ENCODE results near the gene TMEM184A.
A peak's percentile ranks its signal among the peaks of the same experiment; 100 is the strongest.

Gene TMEM184A

DNA sequence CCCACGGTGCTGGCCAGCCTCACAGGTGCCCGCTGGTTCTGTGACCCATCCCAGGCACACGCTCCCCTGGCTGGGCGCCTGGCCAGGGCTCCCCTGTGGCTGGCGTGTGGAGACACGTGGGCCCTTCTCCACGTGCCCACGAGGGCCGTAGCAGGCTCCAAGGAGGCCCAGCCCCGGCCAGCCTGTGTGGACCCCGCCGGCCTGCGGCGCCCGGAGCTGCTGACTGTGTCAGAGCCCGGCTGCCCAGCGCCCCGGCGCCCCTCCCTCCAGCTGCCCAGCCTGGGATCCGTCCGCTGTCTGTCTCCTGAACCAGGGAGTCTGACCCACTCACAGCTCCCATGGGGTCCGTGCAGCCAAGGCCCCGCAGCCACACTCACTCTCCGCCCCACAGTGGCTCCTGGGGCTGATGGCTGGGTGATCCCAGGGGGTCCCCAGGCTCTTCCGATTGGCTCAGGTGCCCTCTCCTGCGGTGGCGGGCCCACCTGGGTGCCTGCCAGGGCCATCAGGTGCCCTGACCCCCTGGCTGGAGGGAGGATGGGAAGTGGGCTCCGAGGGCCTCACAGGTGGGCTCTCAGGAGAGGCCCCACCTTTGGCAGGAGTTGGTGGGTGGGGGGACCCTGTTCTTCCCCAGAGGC is 9.6 kb downstream of the TMEM184A start:
- TF ChIP-seq POLR2A (IDR thresholded peaks at IDR 0.05; ENCODE audit: low read length) (no peak), GATA1 (IDR thresholded peaks at IDR 0.05; ENCODE audit: low read depth, low read length) (no peak)

DNA sequence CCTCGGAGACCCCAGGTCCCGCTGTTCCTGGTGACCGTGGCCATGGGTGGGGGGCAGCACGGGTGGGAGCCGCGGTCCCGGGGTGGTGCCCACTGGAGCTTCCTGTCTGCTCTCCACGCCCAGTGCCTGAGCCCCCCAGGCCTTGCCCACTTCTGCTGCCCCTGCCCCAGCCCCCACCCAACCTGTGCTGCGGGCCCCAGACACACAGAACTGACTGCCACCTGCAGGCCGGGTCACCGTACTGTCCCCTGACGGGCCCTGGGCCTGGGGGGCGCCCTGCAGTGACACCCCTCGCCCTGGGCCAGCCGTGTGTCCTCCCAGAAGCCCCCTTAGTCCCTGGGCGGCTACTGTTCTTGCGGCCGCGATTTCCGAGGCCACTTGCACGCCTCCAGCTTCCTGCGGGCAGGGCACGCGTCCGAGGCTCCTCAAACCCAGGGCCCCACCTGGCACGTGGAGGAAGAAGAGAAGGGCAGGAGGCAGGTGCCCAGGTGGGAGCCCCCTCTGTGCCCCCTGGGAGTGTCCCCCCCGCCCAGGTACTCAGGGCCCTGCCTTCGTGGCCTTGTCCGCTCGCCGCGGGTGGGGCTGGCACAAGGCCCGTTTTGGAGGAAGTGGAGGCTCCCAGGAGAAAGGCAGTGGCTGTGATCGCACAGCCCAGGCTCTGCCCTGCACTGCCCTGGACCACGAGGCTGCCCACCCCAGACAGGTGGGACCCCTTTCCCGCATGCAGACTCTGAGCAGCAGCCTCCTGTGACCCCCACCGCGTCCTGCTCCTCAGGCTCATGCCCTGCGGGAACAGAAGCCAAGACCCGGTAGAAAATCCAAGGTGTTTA is 10.4 kb downstream of the TMEM184A start:
- no peak for TF ChIP-seq POLR2A (IDR thresholded peaks at IDR 0.05; ENCODE audit: low read length)
- no peak for TF ChIP-seq GATA1 (IDR thresholded peaks at IDR 0.05; ENCODE audit: low read depth, low read length)
- DNase-seq, result no peak

More for the DNA sequence above, 9.6 kb downstream of the TMEM184A start:
- DNase-seq, result no peak

DNA sequence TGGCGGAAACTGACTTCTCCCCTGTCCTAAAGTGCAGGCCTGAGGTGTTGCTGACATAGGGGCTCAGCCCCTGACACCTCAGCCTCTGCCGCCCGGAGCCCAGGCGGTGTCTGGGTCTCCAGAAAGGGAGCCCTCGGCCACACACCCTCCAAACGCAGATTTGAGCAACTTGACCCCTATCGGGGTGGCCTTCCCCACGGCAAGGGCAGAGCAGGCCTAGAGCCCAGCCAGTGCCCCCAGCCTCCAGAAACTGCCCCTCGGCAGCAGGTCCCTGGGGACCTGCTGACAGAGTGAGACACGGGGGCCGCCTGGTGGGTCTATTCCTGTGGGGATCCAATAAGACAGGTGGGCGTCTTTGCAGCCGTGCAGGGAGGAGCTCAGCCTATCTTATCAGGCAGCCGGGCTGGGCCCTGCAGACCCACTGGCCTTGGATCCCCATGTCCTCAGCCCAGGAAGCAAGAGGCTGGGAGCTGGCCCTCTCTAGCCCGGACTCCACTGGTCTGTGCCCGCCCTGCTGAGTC is 11.0 kb downstream of the TMEM184A start:
- peak in 1 of 2 experiments; percentile 45 for DNase-seq
- TF ChIP-seq POLR2A (IDR thresholded peaks at IDR 0.05; ENCODE audit: low read length), result no peak
- no peak for TF ChIP-seq GATA1 (IDR thresholded peaks at IDR 0.05; ENCODE audit: low read depth, low read length)

DNA sequence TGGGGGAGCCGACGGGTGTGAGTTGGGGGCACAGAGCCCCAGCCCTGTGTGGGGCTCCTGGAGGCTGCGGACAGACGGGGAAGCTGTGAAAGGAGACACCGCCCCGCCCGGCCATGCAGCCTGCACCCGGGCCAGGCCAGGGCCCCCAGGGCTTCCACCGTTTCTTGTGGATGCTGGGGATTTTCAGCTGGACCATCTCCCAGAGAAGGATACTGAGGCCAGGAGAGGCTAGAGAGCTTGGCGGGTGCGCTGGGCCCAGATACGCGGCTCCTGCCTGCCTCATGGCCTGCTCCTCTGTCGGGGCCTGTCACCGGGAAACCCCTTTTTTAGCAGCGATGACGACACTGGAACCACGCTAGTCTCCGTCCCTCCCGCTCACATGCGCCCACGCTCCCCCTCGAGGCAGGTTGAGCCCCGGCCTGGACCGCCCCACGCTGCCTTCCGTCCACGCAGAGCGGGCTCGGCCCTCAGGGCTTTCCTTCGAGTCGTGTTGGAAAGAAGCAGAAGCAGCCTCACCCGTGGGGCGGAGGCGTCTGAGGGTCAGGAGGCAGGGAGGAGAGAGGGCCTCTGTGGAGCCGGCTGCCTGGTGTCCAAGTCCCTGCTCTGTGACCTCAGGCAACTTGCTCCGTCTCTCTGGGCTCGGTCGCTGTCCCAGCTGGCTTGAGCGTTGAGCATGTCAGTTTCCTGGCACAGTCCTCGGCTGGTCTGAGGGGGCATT is 11.7 kb downstream of the TMEM184A start:
- no peak for DNase-seq

DNA sequence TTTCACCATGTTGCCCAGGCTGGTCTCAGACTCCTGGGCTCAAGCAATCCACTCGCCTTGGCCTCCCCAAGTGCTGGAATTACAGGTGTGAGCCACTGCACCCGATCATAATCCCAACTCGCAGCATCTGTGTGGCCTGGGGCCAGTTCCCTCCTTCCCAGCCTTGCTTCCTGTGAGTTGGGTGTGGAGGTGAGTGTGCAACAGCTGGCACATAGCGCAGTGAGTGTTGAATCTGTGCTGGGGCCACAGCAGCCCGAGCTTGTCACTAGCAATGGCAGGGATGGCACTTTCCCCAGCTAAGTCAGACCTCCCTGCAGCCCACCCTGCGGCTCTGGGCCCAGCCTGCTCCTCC is 12.2 kb downstream of the TMEM184A start:
- TF ChIP-seq GATA1 (IDR thresholded peaks at IDR 0.05; ENCODE audit: low read depth, low read length) (no peak), POLR2A (IDR thresholded peaks at IDR 0.05; ENCODE audit: low read length) (no peak)
- no peak for DNase-seq

More for the DNA sequence above, 11.7 kb downstream of the TMEM184A start:
- no peak for TF ChIP-seq GATA1 (IDR thresholded peaks at IDR 0.05; ENCODE audit: low read depth, low read length)
- no peak for TF ChIP-seq POLR2A (IDR thresholded peaks at IDR 0.05; ENCODE audit: low read length)

DNA sequence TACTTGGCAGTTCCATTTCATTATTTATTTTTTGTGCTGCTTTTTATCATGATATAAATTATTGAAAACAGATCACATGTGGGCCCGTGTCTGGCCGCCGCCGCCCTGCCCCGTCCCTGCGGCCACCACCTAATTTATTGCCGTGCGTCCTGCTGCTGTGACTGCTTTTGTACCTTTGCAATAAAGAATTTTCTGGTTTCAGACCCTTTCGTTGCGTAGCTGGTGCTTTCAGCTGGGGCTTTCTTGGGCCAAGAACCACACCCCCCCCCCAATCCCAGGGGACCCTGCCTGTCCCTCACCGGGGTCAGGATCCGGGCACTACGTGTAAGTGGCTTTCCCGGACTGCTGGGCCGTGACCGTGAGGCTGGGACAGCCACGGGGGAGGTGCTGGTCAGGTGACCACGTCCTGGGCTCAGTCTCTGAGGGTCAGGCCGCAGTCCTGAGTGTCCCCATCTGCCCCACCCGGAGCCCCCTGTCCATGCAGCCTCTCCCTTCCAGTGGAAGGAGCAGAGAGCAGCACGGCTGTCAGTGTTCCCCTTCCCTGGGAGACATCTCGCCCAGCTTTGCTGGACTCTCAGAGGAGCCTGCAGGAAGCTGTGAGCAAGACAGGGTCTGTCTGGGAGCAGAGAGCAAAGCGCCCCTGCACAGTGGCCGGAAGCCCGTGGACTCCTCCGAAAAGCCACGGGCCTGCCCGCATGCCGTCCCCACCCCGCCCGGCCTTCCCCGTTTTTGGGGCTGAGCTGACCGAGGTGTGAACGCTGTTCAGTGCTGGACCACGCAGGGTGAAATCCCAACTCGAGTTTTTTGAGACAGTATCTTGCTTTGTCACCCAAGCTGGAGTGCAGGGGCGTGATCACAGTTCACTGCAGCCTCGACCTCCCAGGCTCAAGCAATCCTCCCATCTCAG is 12.9 kb downstream of the TMEM184A start:
- no peak for DNase-seq
- TF ChIP-seq GATA1 (IDR thresholded peaks at IDR 0.05; ENCODE audit: low read depth, low read length), result no peak
- TF ChIP-seq POLR2A (IDR thresholded peaks at IDR 0.05; ENCODE audit: low read length), result no peak

DNA sequence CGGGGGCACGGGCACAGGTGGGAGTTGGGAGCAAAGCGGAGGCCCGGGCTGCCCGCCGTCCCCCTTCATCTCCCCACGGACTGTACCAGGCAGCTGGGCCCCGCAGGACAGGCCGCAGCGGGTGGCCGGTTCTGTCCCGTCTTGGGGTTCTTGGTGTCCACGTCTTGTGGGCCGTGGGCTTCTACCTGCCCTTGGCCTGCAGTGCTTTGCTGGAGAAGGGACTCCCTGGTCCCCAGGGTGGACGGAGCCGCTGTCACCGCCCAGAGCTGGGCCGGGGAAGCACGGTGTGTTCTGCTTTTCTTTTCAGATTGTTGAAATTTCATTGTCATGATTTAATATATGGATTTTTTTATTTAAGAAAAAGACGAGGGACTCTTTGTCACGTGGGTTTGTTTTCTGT is 13.7 kb downstream of the TMEM184A start:
- TF ChIP-seq GATA1 (IDR thresholded peaks at IDR 0.05; ENCODE audit: low read depth, low read length) (no peak), POLR2A (IDR thresholded peaks at IDR 0.05; ENCODE audit: low read length) (no peak)
- DNase-seq, result no peak

DNA sequence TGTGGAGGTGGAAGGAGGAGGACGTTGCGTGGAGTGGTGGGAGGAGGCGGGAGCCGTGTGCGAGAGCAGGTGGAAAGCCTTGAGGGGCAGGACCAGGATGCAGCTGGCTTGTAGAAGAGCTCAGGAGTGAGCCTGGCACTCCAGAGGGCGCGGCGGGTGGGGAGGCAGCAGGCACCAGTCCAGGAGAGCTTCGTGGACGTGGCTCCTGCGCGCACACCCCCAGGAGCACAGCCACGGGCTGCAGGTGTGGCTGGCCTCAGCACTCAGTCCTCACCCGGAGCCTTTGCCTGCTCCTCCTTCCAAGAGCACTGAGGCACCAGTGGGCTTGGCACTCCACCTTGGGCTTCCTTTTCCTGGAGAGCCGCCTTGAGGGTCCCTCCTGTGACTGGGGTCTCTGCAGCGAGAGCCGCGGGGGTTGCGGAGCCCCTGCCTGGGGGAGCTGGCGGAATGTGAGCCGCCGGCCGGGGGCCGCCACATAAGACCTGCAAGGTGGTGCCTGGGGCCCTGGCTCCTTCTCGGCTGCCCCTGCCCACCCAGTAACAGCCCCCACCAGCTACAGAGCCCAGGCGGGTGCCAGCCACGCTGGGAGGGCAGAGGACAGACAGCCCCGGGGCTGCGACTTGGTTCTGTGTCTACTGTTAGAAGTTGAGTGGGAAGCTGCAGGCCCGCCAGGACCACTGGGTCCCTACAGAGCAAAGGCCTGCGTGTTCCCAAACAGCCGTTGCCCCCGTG is 14.4 kb downstream of the TMEM184A start:
- TF ChIP-seq GATA1 (IDR thresholded peaks at IDR 0.05; ENCODE audit: low read depth, low read length), result no peak
- no peak for TF ChIP-seq POLR2A (IDR thresholded peaks at IDR 0.05; ENCODE audit: low read length)
- no peak for DNase-seq

DNA sequence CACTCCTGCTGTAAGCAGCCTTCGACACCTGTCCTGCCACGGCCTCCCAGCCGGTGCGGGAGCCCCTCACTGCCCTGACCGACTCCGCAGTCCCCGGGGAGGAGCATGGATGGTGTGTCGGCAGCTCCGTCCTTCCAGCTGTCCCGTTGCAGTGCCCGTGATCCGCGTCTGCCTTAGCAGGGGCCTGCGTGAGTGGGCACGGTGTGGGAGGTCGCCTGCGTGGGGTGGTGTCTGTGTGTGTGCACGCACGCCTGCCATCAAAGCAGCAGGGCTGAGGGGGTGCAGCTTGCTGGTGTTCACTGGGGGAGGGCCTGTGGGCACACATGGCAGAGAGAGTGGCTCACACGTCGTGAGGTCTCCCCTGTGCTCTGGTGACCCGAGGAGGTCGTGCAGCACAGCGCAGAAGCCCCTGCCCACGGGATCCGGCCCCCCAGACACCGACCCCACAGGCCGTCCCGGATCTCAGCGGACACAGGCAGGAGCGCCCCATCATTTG is 15.2 kb downstream of the TMEM184A start:
- no peak for DNase-seq
- TF ChIP-seq POLR2A (IDR thresholded peaks at IDR 0.05; ENCODE audit: low read length) (no peak), GATA1 (IDR thresholded peaks at IDR 0.05; ENCODE audit: low read depth, low read length) (no peak)

DNA sequence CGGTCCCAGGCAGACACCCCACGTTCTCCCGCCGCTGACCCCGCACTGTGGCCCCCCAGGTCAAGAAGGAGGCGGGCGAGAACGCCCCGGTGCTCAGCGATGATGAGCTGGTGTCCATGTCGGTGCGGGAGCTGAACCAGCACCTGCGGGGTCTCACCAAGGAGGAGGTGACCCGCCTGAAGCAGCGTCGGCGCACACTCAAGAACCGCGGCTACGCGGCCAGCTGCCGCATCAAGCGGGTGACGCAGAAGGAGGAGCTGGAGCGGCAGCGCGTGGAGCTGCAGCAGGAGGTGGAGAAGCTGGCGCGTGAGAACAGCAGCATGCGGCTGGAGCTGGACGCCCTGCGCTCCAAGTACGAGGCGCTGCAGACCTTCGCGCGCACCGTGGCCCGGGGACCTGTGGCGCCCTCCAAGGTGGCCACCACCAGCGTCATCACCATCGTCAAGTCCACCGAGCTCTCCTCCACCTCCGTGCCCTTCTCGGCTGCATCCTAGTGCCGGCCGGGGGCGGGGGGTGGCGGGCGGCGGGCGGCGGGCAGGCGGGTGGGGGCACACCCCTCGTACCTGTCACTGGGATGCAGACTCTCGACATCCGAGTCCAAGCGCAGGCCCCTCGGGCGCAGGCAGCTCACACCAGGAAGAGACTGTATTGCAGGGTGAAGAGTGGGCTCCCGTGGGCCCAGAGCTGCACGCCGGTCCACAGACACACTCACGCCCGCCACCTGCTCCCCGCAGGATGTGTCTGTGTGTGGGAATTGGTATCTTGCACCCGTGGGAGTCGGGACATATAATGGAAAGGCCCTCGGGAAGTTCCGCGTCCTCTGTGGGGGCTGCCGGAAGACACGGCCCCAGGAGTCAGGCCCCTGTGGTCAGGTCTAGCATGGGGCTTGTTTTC is 15.9 kb downstream of the TMEM184A start:
- no peak for TF ChIP-seq POLR2A (IDR thresholded peaks at IDR 0.05; ENCODE audit: low read length)
- no peak for DNase-seq

DNA sequence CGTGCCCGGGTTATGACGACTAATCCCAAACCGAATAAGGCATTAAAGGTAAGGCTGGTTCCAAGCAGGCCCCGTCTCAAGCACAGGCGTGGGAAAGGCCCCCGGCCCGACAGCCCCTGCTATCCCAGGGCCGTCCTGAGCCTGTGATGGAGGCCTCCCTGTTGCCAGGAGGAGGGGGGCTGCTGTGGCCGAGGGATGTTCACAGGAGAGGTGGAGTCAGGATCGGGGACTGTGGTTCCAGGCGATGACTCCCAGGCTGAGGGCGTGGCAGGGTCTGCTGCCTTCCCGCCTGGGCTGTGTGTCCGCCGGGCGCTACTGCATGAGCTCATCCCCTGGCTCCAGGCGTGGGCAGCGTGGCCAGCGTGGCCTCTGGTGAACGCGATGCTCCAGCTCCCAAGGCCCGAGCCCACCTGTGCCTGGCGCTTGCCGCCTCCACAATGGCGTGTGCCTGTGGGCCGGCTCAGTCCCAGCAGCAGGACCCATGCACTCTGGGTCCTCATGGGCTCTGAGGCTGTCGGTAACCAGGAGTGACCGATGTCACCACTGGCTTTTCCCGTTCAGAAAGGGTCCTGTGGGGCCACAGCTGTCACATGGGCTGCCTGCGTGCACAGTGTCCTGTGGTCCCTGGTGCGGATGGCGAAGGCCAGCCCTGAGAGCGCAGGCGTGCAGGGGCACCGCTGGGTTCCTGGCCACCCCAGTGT is 16.7 kb downstream of the TMEM184A start:
- TF ChIP-seq GATA1 (IDR thresholded peaks at IDR 0.05; ENCODE audit: low read depth, low read length) (no peak), POLR2A (IDR thresholded peaks at IDR 0.05; ENCODE audit: low read length) (no peak)
- DNase-seq, result no peak

All from erythroblast (primary cell).